Measurements from ENCODE around the gene DST.

GRCh38 chr6:56539527-56540105 lies 103.1 kb downstream of the DST start:
- no peak for TF ChIP-seq ATF3 (IDR thresholded peaks at IDR 0.05)
- TF ChIP-seq CTCF (IDR thresholded peaks at IDR 0.05 in 2 of 3, conservative IDR thresholded peaks at IDR 0.05 in 1 of 3; ENCODE audit: borderline replicate concordance in 1 of 3, insufficient read depth in 1 of 3, low read depth in 2 of 3, low read length in 2 of 3), result no peak
- no peak for TF ChIP-seq POLR2A (IDR thresholded peaks at IDR 0.05; ENCODE audit: borderline replicate concordance, extremely low read depth, insufficient read depth, insufficient read length)
- no peak for TF ChIP-seq SIN3A (IDR thresholded peaks at IDR 0.05; ENCODE audit: low read depth)
- TF ChIP-seq JUND (IDR thresholded peaks at IDR 0.05), result no peak
- TF ChIP-seq ZNF274 (IDR thresholded peaks at IDR 0.05; ENCODE audit: low read depth, low read length), result no peak
- no peak for TF ChIP-seq TCF7L2 (IDR thresholded peaks at IDR 0.05; ENCODE audit: borderline replicate concordance, extremely low read depth, insufficient read depth, insufficient read length)
